Measurements from ENCODE around the gene HAUS1. TPM values are rescaled to one million over a fixed set of nuclear protein-coding genes. Genes with fewer than 3 reads are reported as not detected.

The HAUS1 gene
- total RNA-seq, 1 experiment from 2014 or later, result 150 TPM

Other genes with a start within 250 kb of the HAUS1 start
- 10.1 and 11.5 TPM in 2 replicates for gene EPG5, start 137.1 kb upstream of the HAUS1 start, total RNA-seq (2014; rRNA removed; shearing (Covaris generic))
- 0.36 and 0.68 TPM in 2 replicates for gene PSTPIP2, start 32.1 kb upstream of the HAUS1 start, total RNA-seq (2014; rRNA removed; shearing (Covaris generic))
- gene ATP5F1A, start 6.1 kb upstream of the HAUS1 start, total RNA-seq (2014; rRNA removed; shearing (Covaris generic)), result 597 and 611 TPM in 2 replicates